Measurements from ENCODE around the gene SERPINB1. TPM values are rescaled to one million over a fixed set of nuclear protein-coding genes. Genes with fewer than 3 reads are reported as not detected.
A peak's percentile ranks its signal among the peaks of the same experiment; 100 is the strongest.

SERPINB1 gene
- total RNA-seq, 1 experiment from 2014 or later, result 18.4 TPM

- peak overlapping the region; percentile 32 for H3K27ac ChIP-seq (ENCODE audit: insufficient read length, low read depth, low read length)
- Mint-ChIP-seq H3K36me3 (ENCODE audit: insufficient read depth in 1 of 3, low read depth in 3 of 3) (peaks cover 0 to 4% (median 0%) of the 10 kb centered on the region in 3 experiments; a peak in 2 of 7 replicates), H3K9me3 (no peaks in the 10 kb centered on the region), H3K4me1 (no peaks in the 10 kb centered on the region), H3K27ac (no peak overlapping the region), H3K27me3 (ENCODE audit: low read depth) (no peaks in the 10 kb centered on the region; the same call in 1 of the 2 replicates), H3K4me3 (no peak overlapping the region)
- no peak overlapping the region for H4K8ac ChIP-seq (replicated peaks; ENCODE audit: insufficient read length, low read depth, low read length)
- H3K23ac ChIP-seq (ENCODE audit: insufficient read length, low read depth, low read length), result no peak overlapping the region
- TF ChIP-seq CTCF (conservative IDR thresholded peaks at IDR 0.05), result no peak
- no peak overlapping the region for H4K91ac ChIP-seq (ENCODE audit: insufficient read length, low read depth, low read length)
- no peak overlapping the region for H2BK20ac ChIP-seq (ENCODE audit: low read depth, low read length, poor library complexity, severe bottlenecking)
- no peaks in the 10 kb centered on the region for H3K9me3 ChIP-seq (ENCODE audit: control insufficient read depth, low read depth, low read length)
- no peaks in the 10 kb centered on the region for H3K79me2 ChIP-seq (ENCODE audit: insufficient read depth, low read length)
- no peak overlapping the region for H2BK120ac ChIP-seq (ENCODE audit: low read depth, low read length, poor library complexity, severe bottlenecking)
- H3K4me1 ChIP-seq (ENCODE audit: insufficient read depth, low read length), result no peaks in the 10 kb centered on the region
- no peak overlapping the region for H3K56ac ChIP-seq (ENCODE audit: insufficient read length, low read depth, low read length)
- no CpG with 5 or more reads among the region's 6 CpGs for WGBS (ENCODE audit: extremely low coverage, insufficient read length, low lambda C conversion rate)
- DNase-seq, result no peak
- no peak overlapping the region for H2BK12ac ChIP-seq (ENCODE audit: insufficient read length, low read depth, low read length)
- H4K5ac ChIP-seq (ENCODE audit: insufficient read length, low read depth, low read length), result no peak overlapping the region
- no peak overlapping the region for H3K4me2 ChIP-seq (ENCODE audit: insufficient read depth, insufficient read length, low read length)
- H3K4ac ChIP-seq (ENCODE audit: low read depth, low read length), result no peak overlapping the region
- H3K18ac ChIP-seq (ENCODE audit: insufficient read length, low read depth, low read length), result no peak overlapping the region
- H2AK5ac ChIP-seq (ENCODE audit: insufficient read length, low read length), result no peak overlapping the region
- H2AFZ ChIP-seq (ENCODE audit: low read length), result no peak overlapping the region
- H3K9ac ChIP-seq (ENCODE audit: extremely low read depth, insufficient read length, low read length), result no peak overlapping the region
- H3K23me2 ChIP-seq (ENCODE audit: insufficient read length, low read depth, low read length, poor library complexity, severe bottlenecking), result no peaks in the 10 kb centered on the region
- no peaks in the 10 kb centered on the region for H4K20me1 ChIP-seq (ENCODE audit: control insufficient read depth, insufficient read depth, insufficient read length)
- no peaks in the 10 kb centered on the region for H3K79me1 ChIP-seq (ENCODE audit: insufficient read depth, low read depth, low read length, poor library complexity, severe bottlenecking)
- H2BK15ac ChIP-seq (ENCODE audit: low read depth, low read length), result no peak overlapping the region
- no peaks in the 10 kb centered on the region for H3K27me3 ChIP-seq (ENCODE audit: insufficient read depth, low read length)
- H3T11ph ChIP-seq (ENCODE audit: low read length), result no peak overlapping the region
- no peak overlapping the region for H2BK5ac ChIP-seq (ENCODE audit: insufficient read length, low read length)
- H3K14ac ChIP-seq (ENCODE audit: insufficient read depth, low read length), result no peak overlapping the region
Measured at GRCh38 chr6:2827142-2827541, 14.5 kb downstream of the SERPINB1 start.
